ENCODE results near the gene MRPL11. TPM values are rescaled to one million over a fixed set of nuclear protein-coding genes. Genes with fewer than 3 reads are reported as not detected.

Gene MRPL11
- total RNA-seq, 2 donors from 2014 or later, result 55.6 to 122 TPM

- no peaks in the 10 kb centered on the region for H3K27me3 ChIP-seq
- no peaks in the 10 kb centered on the region for H3K4me1 ChIP-seq
- no peak overlapping the region for H3K9ac ChIP-seq (ENCODE audit: low read depth in 2 of 2, low read length in 2 of 2)
- H3K36me3 ChIP-seq, result no peaks in the 10 kb centered on the region
- no peak overlapping the region for H3K4me3 ChIP-seq
- H3K9me3 ChIP-seq, result no peaks in the 10 kb centered on the region
- no peak overlapping the region for H3K27ac ChIP-seq
- no peak for DNase-seq
- no peak for TF ChIP-seq CTCF (IDR thresholded peaks at IDR 0.05)
- intact Hi-C loops (cut with DNase I), result no loop called here
Observed at GRCh38 chr11:66414120-66414934, 24.3 kb downstream of the MRPL11 start.

GRCh38 chr11:66413167-66413566 is 25.5 kb downstream of the MRPL11 start:
- no peaks in the 10 kb centered on the region for H3K36me3 ChIP-seq
- H3K4me1 ChIP-seq, result peaks cover 4% of the 10 kb centered on the region
- no peak for DNase-seq
- no peak for TF ChIP-seq CTCF (IDR thresholded peaks at IDR 0.05)
- H3K9me3 ChIP-seq, result no peaks in the 10 kb centered on the region
- no peak overlapping the region for H3K27ac ChIP-seq
- no peak overlapping the region for H3K4me3 ChIP-seq
- no peak overlapping the region for H3K9ac ChIP-seq (ENCODE audit: low read depth in 2 of 2, low read length in 2 of 2)
- intact Hi-C loops (cut with DNase I), result no loop called here
- peaks cover 4% of the 10 kb centered on the region for H3K27me3 ChIP-seq

GRCh38 chr11:66412110-66412509 is 26.5 kb downstream of the MRPL11 start:
- Histone ChIP-seq H3K9ac (ENCODE audit: low read depth in 2 of 2, low read length in 2 of 2) (no peak overlapping the region), H3K36me3 (no peaks in the 10 kb centered on the region), H3K9me3 (no peaks in the 10 kb centered on the region), H3K27me3 (peaks cover 4% of the 10 kb centered on the region), H3K4me3 (no peak overlapping the region), H3K27ac (no peak overlapping the region), H3K4me1 (peaks cover 4% of the 10 kb centered on the region)
- no peak for TF ChIP-seq CTCF (IDR thresholded peaks at IDR 0.05)
- intact Hi-C loops (cut with DNase I), result no loop called here
- DNase-seq, result no peak

GRCh38 chr11:66411323-66411722 is 27.3 kb downstream of the MRPL11 start:
- no peak for TF ChIP-seq CTCF (IDR thresholded peaks at IDR 0.05)
- no peak overlapping the region for H3K4me3 ChIP-seq
- DNase-seq, result no peak
- H3K27me3 ChIP-seq, result peaks cover 4% of the 10 kb centered on the region
- no peaks in the 10 kb centered on the region for H3K9me3 ChIP-seq
- no peak overlapping the region for H3K9ac ChIP-seq (ENCODE audit: low read depth in 2 of 2, low read length in 2 of 2)
- H3K36me3 ChIP-seq, result no peaks in the 10 kb centered on the region
- H3K27ac ChIP-seq, result no peak overlapping the region
- intact Hi-C loops (cut with DNase I), result no loop called here
- peaks cover 4% of the 10 kb centered on the region for H3K4me1 ChIP-seq

GRCh38 chr11:66410191-66410590 is 28.5 kb downstream of the MRPL11 start:
- H3K4me1 ChIP-seq, result peaks cover 4% of the 10 kb centered on the region
- no peak overlapping the region for H3K27ac ChIP-seq
- no peaks in the 10 kb centered on the region for H3K9me3 ChIP-seq
- no peaks in the 10 kb centered on the region for H3K36me3 ChIP-seq
- intact Hi-C loops (cut with DNase I), result no loop called here
- H3K9ac ChIP-seq (ENCODE audit: low read depth in 2 of 2, low read length in 2 of 2), result no peak overlapping the region
- no peak for TF ChIP-seq CTCF (IDR thresholded peaks at IDR 0.05)
- DNase-seq, result no peak
- H3K27me3 ChIP-seq, result peaks cover 4% of the 10 kb centered on the region
- no peak overlapping the region for H3K4me3 ChIP-seq
